ENCODE results near the gene COL5A3.

COL5A3 gene

DNA sequence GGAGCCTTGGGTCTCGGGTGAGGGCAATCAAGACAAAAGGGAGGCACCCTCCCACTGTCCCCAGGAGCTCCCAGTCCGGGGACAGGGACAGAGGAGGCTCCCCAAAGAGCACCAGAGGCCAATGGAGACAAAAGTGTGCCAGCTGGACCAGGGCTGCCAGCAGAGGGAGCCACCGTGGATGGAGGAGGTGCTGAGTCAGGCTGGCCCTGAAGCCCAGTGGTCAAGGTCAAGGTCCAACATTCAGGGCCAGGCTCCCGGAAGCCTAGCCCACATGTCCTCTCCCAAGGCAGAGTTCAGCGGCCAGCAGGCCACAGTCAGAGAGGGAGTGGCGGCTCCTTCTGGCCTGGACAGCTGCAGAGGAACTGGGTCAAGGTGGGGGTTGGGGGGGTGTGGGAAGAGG, 8.4 kb downstream of the COL5A3 start:
- peaks cover 6% of the 10 kb centered on the region for H3K4me1 Mint-ChIP-seq
- H3K4me3 Mint-ChIP-seq, result no peak overlapping the region
- H3K27ac Mint-ChIP-seq, result no peak overlapping the region
- H3K27me3 Mint-ChIP-seq, result peaks cover 38% of the 10 kb centered on the region
- H3K9me3 Mint-ChIP-seq, result no peaks in the 10 kb centered on the region
- no peaks in the 10 kb centered on the region for H3K36me3 Mint-ChIP-seq

DNA sequence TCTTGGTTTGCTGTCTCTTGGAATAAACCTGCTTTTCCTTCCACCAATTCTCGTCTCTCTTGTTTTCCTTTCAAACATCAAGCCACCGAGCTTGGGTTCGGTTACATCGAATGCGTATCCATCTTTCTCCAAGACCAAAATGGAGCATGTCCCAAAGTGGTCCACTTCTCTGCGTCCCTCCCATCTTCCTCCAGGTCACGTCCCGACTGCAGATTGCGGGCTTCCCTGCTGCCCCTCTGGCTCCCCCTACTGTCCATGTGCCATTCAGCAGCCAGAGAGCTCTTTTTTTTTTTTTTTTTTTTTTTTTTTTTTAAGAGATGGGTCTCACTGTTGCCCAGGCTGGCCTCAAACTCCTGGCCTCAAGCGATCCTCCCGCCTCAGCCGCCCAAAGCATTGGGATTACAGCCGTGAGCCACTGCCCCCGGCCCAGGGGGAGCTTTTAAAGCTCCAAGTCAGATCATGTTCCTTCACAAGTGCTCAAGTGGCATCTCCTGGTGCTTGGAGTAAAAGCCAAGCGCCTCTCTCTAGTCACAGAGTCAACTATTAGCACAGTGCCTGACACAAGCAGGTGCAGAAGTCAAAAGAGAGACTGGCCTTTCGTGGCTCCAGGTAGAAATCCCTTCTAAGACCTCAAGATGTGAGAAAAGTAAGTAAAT, 10.0 kb downstream of the COL5A3 start:
- peaks cover 6% of the 10 kb centered on the region for H3K4me1 Mint-ChIP-seq
- no peaks in the 10 kb centered on the region for H3K36me3 Mint-ChIP-seq
- no peak overlapping the region for H3K4me3 Mint-ChIP-seq
- H3K9me3 Mint-ChIP-seq, result no peaks in the 10 kb centered on the region
- H3K27ac Mint-ChIP-seq, result peak overlapping the region; percentile 8
- peaks cover 29% of the 10 kb centered on the region for H3K27me3 Mint-ChIP-seq

DNA sequence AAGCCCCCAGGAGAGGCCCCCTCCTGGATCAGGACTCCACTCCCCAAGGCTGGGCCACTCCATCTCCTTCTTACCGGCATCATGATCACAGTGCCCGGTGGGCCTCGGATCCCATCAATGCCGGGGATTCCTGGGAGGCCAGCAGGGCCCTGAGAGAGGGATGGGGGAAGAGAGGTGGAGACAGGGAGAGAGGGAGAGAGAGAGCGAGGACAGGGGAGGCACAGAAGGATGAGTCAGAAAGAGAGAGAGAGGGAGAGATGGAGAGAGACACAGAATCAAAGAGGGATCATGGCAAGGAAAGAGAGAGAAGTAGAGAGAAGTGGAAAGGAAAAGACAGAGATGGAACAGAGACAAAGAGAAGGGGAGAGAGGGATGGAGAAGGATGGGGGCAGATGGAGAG, 13.8 kb downstream of the COL5A3 start:
- Mint-ChIP-seq H3K36me3 (no peaks in the 10 kb centered on the region), H3K27ac (no peak overlapping the region)

GRCh38 chr19:9995999-9996398, 14.3 kb downstream of the COL5A3 start:
- Mint-ChIP-seq H3K27ac (no peak overlapping the region), H3K9me3 (no peaks in the 10 kb centered on the region), H3K36me3 (no peaks in the 10 kb centered on the region), H3K4me3 (no peak overlapping the region), H3K27me3 (peaks cover 19% of the 10 kb centered on the region), H3K4me1 (peaks cover 6% of the 10 kb centered on the region)

More for the DNA sequence above, 13.8 kb downstream of the COL5A3 start:
- H3K4me1 Mint-ChIP-seq, result peaks cover 6% of the 10 kb centered on the region
- H3K9me3 Mint-ChIP-seq, result no peaks in the 10 kb centered on the region
- peaks cover 19% of the 10 kb centered on the region for H3K27me3 Mint-ChIP-seq
- H3K4me3 Mint-ChIP-seq, result no peak overlapping the region

- no peaks in the 10 kb centered on the region for H3K9me3 Mint-ChIP-seq
- no peak overlapping the region for H3K4me3 Mint-ChIP-seq
- H3K27me3 Mint-ChIP-seq, result peaks cover 14% of the 10 kb centered on the region
- peaks cover 2% of the 10 kb centered on the region for H3K4me1 Mint-ChIP-seq
- no peaks in the 10 kb centered on the region for H3K36me3 Mint-ChIP-seq
- no peak overlapping the region for H3K27ac Mint-ChIP-seq
Measured at GRCh38 chr19:9995084-9995483, 15.2 kb downstream of the COL5A3 start.

DNA sequence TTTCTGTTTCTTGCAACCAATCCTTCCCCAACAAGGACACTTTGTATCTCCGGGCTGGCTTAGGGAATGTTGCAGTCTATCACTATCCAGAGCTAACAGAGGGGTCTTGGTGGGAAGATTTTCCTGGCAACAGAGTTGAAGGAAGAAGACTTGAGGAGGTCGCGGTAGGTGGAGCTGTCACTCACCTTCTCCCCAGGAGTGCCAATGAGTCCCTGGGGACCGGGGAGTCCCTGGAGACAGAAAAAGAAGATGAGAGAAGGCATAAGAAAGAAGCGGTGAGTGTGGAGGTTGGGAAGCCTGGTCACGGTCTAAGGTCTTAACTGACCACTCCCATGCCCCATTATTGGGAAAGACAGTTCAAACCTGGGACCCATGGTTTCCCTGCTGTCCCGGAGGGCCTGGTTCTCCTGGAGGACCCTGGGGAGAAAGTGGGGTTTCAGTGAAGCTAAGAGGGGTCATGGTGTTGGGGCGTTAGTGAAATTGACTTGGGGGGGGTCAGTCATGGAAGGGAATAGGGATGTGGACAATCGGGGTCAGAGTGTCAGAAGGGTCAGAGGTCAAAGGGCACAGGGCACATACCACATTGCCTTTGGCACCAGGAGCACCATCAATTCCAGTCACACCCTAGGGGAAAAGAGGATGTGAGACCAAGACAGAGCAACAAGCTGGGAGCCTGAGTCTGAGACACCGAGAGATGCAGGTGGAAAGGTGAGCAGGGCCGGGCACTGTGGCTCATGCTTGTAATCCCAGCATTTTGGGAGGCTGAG, 18.7 kb downstream of the COL5A3 start:
- Mint-ChIP-seq H3K9me3 (no peaks in the 10 kb centered on the region), H3K4me3 (no peak overlapping the region), H3K27me3 (peaks cover 4% of the 10 kb centered on the region), H3K36me3 (no peaks in the 10 kb centered on the region), H3K27ac (no peak overlapping the region), H3K4me1 (no peaks in the 10 kb centered on the region)

DNA sequence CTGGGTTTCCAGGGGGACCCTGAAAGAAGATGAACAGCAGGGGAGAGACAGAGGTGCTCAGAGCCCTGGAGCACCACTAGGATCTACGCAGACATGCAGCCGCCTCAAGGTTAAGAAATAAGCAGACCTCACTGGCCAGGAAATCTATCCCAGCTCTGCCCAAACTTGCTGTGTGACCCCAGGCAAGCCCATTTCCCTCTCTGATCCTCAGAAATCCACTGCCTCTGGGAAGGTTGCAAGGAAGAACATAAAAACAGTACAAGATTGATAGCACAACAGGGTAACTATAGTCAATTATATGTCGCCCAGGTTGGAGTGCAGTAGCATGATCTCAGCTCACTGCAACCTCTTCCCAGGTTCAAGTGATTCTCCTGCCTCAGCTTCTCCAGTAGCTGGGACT, 20.8 kb downstream of the COL5A3 start:
- Mint-ChIP-seq H3K36me3 (no peaks in the 10 kb centered on the region), H3K27me3 (peaks cover 4% of the 10 kb centered on the region), H3K27ac (no peak overlapping the region), H3K4me3 (no peak overlapping the region), H3K9me3 (no peaks in the 10 kb centered on the region), H3K4me1 (no peaks in the 10 kb centered on the region)

DNA sequence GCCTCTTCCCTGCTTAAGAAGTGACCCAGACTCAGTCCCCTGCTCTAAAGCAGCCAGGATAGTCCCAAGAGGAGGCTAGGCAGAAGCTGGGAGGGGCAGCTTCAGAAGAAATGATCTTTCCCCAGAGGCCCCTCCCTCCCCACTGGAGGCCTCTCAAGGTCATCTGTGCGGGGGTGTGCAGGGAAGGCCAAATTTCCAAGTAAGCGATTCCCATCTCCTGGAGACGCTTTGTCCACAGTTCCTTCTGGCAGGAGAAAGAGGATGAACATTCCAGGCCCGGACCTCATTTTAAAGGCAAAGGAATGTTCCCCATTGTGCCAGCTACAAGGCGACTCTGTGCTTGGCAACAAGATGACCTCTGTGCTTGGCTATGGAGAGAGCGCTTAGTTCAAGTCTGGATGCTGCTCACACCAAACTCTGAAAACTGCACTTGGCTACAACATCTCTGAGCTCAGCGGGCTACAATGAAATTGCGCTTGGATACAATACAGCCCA, 23.5 kb downstream of the COL5A3 start:
- H3K4me1 Mint-ChIP-seq, result no peaks in the 10 kb centered on the region

GRCh38 chr19:9981406-9982260, 28.7 kb downstream of the COL5A3 start:
- no peak overlapping the region for H3K4me3 Mint-ChIP-seq
- no peaks in the 10 kb centered on the region for H3K4me1 Mint-ChIP-seq
- H3K27me3 Mint-ChIP-seq, result peaks cover 7% of the 10 kb centered on the region
- H3K36me3 Mint-ChIP-seq, result no peaks in the 10 kb centered on the region
- H3K9me3 Mint-ChIP-seq, result no peaks in the 10 kb centered on the region
- no peak overlapping the region for H3K27ac Mint-ChIP-seq

More for the DNA sequence above, 23.5 kb downstream of the COL5A3 start:
- H3K9me3 Mint-ChIP-seq, result no peaks in the 10 kb centered on the region
- H3K27ac Mint-ChIP-seq, result no peak overlapping the region
- no peak overlapping the region for H3K4me3 Mint-ChIP-seq
- H3K27me3 Mint-ChIP-seq, result peaks cover 6% of the 10 kb centered on the region
- H3K36me3 Mint-ChIP-seq, result no peaks in the 10 kb centered on the region

DNA sequence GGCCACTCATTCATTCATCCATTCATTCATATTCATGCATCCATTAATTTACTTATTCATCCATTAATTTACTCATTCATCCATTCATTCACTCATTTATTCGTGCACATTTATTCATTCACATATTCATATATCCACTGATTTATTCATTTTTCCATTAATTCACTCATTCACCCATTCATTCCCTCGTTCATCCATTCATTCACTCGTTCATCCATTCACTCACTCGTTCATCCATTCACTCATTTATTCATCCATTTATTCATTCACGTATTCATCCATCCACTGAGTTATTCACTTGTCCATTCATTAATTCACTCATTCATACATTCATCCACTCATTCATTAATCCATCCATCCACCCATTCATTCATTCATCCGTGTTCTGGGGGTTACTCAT, 38.2 kb downstream of the COL5A3 start:
- Mint-ChIP-seq H3K27me3 (peaks cover 15% of the 10 kb centered on the region), H3K9me3 (no peaks in the 10 kb centered on the region), H3K4me1 (no peaks in the 10 kb centered on the region), H3K36me3 (no peaks in the 10 kb centered on the region), H3K4me3 (no peak overlapping the region), H3K27ac (peak overlapping the region; percentile 0)

DNA sequence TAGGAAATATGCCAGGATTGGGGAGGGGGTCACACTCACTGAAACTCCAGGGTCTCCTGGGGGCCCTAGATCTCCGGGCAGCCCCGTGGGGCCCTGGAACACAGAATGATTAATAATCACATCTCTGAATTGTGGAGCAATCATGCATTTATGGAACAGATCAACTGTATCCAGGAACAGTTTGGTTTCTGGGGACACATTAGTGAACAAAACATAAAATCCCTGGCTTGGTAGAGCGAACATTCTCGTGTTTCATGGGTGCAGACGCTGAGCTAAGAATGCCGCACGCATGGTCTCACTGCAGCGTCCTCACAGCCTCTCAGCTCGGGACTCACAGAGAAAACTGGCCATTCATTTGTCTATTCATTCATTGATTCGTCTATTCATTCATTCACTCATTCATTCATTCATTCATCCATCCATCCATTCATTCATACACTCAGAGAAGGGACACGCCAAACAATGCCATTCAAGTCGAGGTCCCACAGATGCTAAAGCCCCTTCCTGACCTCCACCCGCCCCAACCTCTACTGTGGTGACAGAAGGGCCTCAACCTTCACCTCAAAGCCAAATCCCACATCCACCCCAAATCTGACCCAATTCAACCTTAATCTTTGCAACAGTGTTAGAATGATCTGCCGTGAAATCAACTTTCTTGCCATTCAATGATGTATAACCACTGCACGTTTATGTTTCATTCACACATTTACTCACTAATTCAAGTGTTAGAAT, 39.0 kb downstream of the COL5A3 start:
- peaks cover 19% of the 10 kb centered on the region for H3K27me3 Mint-ChIP-seq
- no peak overlapping the region for H3K4me3 Mint-ChIP-seq
- H3K27ac Mint-ChIP-seq, result no peak overlapping the region
- H3K9me3 Mint-ChIP-seq, result no peaks in the 10 kb centered on the region
- no peaks in the 10 kb centered on the region for H3K36me3 Mint-ChIP-seq
- H3K4me1 Mint-ChIP-seq, result peaks cover 4% of the 10 kb centered on the region

GRCh38 chr19:9970481-9970880, 39.8 kb downstream of the COL5A3 start:
- Mint-ChIP-seq H3K4me3 (no peak overlapping the region), H3K9me3 (no peaks in the 10 kb centered on the region), H3K27me3 (peaks cover 26% of the 10 kb centered on the region), H3K27ac (no peak overlapping the region), H3K36me3 (no peaks in the 10 kb centered on the region), H3K4me1 (peaks cover 4% of the 10 kb centered on the region)

GRCh38 chr19:9969688-9969975, 40.7 kb downstream of the COL5A3 start:
- peaks cover 27% of the 10 kb centered on the region for H3K27me3 Mint-ChIP-seq
- no peaks in the 10 kb centered on the region for H3K9me3 Mint-ChIP-seq
- no peaks in the 10 kb centered on the region for H3K36me3 Mint-ChIP-seq
- no peak overlapping the region for H3K4me3 Mint-ChIP-seq
- peaks cover 4% of the 10 kb centered on the region for H3K4me1 Mint-ChIP-seq
- H3K27ac Mint-ChIP-seq, result no peak overlapping the region

- H3K9me3 Mint-ChIP-seq, result no peaks in the 10 kb centered on the region
- H3K27me3 Mint-ChIP-seq, result peaks cover 27% of the 10 kb centered on the region
- H3K4me3 Mint-ChIP-seq, result no peak overlapping the region
- no peaks in the 10 kb centered on the region for H3K36me3 Mint-ChIP-seq
- H3K27ac Mint-ChIP-seq, result no peak overlapping the region
- H3K4me1 Mint-ChIP-seq, result peaks cover 4% of the 10 kb centered on the region
Measured at GRCh38 chr19:9968820-9969687, 41.2 kb downstream of the COL5A3 start.
